HCT116 (cell line): Measurements from ENCODE around the gene NTHL1. TPM values are rescaled to one million over a fixed set of nuclear protein-coding genes. Genes with fewer than 3 reads are reported as not detected.

ENCODE experiments used
- ATAC-seq: fragments of 200-7000 bp; cut with Tn5 transposase; 2 replicates; pipeline ENCODE4 v1.9.1; 2020; ENCODE audit warnings: mild to moderate bottlenecking, moderate library complexity
- BruUV-seq: library from RNA; stranded (reverse); fragments of 400-500 nt; replicated peaks from 2 replicates; lab custom pipeline; 2021; lab: Mats Ljungman, UMichigan
- CTCF ChIA-PET: fragments of 300-600 bp; sonication (Branson Sonifier 250); formaldehyde crosslinking; loops from one replicate; lab custom pipeline; 2021; ENCODE audit warnings: antibody characterized with exemption; lab: Charles Lee
- POLR2A ChIA-PET: fragments of 300-600, 350-600 bp; sonication (Branson Sonifier 250); formaldehyde crosslinking; loops from one replicate; lab custom pipeline; 2021; ENCODE audit warnings: antibody characterized with exemption; lab: Charles Lee
- RAD21 ChIA-PET, 2 experiments: fragments of 300-600 bp; sonication (Branson Sonifier 250); formaldehyde crosslinking; loops; one replicate each; lab custom pipeline; 2023; ENCODE audit warnings: low total read pairs in 2 of 2; ENCODE audit not compliant: uncharacterized antibody in 2 of 2, unreplicated experiment in 2 of 2, low non-redundant PET in 1 of 2; lab: Charles Lee
- DNase-seq: peaks from one replicate; pipeline ENCODE4 v3.0.0-alpha.2; 2010; ENCODE audit warnings: low read depth, low spot score
- H2AFZ ChIP-seq: fragments of 200-600 bp; shearing (Covaris generic), sonication (generic); 2 replicates; pipeline ENCODE4 v1.6.1; 2017; ENCODE audit warnings: low read depth, mixed run types, mixed read lengths, antibody characterized with exemption, low read length; ENCODE audit not compliant: poor library complexity, severe bottlenecking
- H3K27ac ChIP-seq: 2 replicates; pipeline ENCODE4 v1.5.1; 2012; ENCODE audit warnings: low read depth, low read length
- H3K27me3 ChIP-seq: fragments of 200-600 bp; sonication (generic); 2 replicates; pipeline ENCODE4 v1.6.1; 2016; ENCODE audit warnings: mixed run types, low read length, mixed read lengths; ENCODE audit not compliant: insufficient read depth
- H3K36me3 ChIP-seq, 2 experiments: fragments of 200-500 bp in 1 of 2; fragments of 200-600 bp in 1 of 2; sonication (Bioruptor generic) in 1 of 2; sonication (generic) in 1 of 2; 2 replicates each; pipeline versions ENCODE4 v1.5.1 to v1.6.1; 2014 to 2016; ENCODE audit warnings: low read length in 2 of 2, inconsistent platforms in 1 of 2, mixed read lengths in 1 of 2, mixed run types in 1 of 2; ENCODE audit not compliant: insufficient read depth in 2 of 2, control insufficient read depth in 1 of 2
- H3K4me1 ChIP-seq, 2 experiments: fragments of 200-600 bp in 1 of 2; sonication (generic) in 1 of 2; 2 replicates each; pipeline versions ENCODE4 v1.5.1 to v1.6.1; 2012 to 2017; ENCODE audit warnings: low read length in 2 of 2, inconsistent platforms in 1 of 2, mild to moderate bottlenecking in 1 of 2, mixed read lengths in 1 of 2, mixed run types in 1 of 2, moderate library complexity in 1 of 2; ENCODE audit not compliant: insufficient read depth in 2 of 2, control insufficient read depth in 1 of 2
- H3K4me2 ChIP-seq: fragments of 200-600 bp; sonication (generic); 2 replicates; pipeline ENCODE4 v1.6.1; 2017; ENCODE audit warnings: mixed run types, low read length, mixed read lengths
- H3K4me3 ChIP-seq, 2 experiments: fragments of 200-600 bp in 1 of 2; sonication (generic) in 1 of 2; replicated peaks in 1 of 2; 2 replicates each; pipeline ENCODE4 v1.5.1; 2011 to 2016; ENCODE audit warnings: low read length in 2 of 2, control low read depth in 1 of 2, low read depth in 1 of 2, mild to moderate bottlenecking in 1 of 2, mixed read lengths in 1 of 2, mixed run types in 1 of 2
- H3K79me2 ChIP-seq: fragments of 200-600 bp; sonication (generic); 2 replicates; pipeline ENCODE4 v1.6.1; 2017; ENCODE audit warnings: mild to moderate bottlenecking, mixed run types, low read length, moderate library complexity, mixed read lengths; ENCODE audit not compliant: insufficient read depth
- H3K9ac ChIP-seq: fragments of 200-600 bp; sonication (generic); 2 replicates; pipeline ENCODE4 v1.6.1; 2016; ENCODE audit warnings: low read length, mixed read lengths
- H3K9me2 ChIP-seq: fragments of 200-600 bp; sonication (generic), shearing (Covaris generic); 2 replicates; pipeline ENCODE4 v1.6.1; 2017; ENCODE audit warnings: mixed run types, mild to moderate bottlenecking, moderate library complexity; ENCODE audit not compliant: insufficient read depth
- H3K9me3 ChIP-seq, 2 experiments: fragments of 200-500 bp in 1 of 2; fragments of 200-600 bp in 1 of 2; sonication (Bioruptor generic) in 1 of 2; sonication (generic) in 1 of 2; 2 replicates each; pipeline ENCODE4 v1.6.1; 2014 to 2017; ENCODE audit warnings: low read length in 2 of 2, mixed read lengths in 2 of 2, inconsistent platforms in 1 of 2, low read depth in 1 of 2, mild to moderate bottlenecking in 1 of 2, mixed run types in 1 of 2, moderate library complexity in 1 of 2; ENCODE audit not compliant: control insufficient read depth in 1 of 2, insufficient read depth in 1 of 2
- H4K20me1 ChIP-seq: fragments of 200-600 bp; sonication (generic), shearing (Covaris generic); 2 replicates; pipeline ENCODE4 v1.6.1; 2017; ENCODE audit warnings: mixed run types, mild to moderate bottlenecking, moderate library complexity; ENCODE audit not compliant: insufficient read depth
- ATF3 ChIP-seq: IDR thresholded peaks from 2 replicates; pipeline ENCODE4 v1.6.1; 2012
- CTCF ChIP-seq, 3 experiments: fragments of 200-600 bp in 1 of 3; sonication (generic) in 1 of 3; IDR thresholded peaks in 2 of 3; conservative IDR thresholded peaks in 1 of 3; 2 replicates each; pipeline ENCODE4 v1.5.1; 2012 to 2017; ENCODE audit warnings: low read depth in 2 of 3, low read length in 2 of 3, antibody characterized with exemption in 1 of 3, borderline replicate concordance in 1 of 3, control low read depth in 1 of 3, mild to moderate bottlenecking in 1 of 3, mixed read lengths in 1 of 3, mixed run types in 1 of 3, moderate library complexity in 1 of 3; ENCODE audit not compliant: insufficient read depth in 1 of 3
- EGR1 ChIP-seq: IDR thresholded peaks from 2 replicates; pipeline ENCODE4 v1.6.1; 2012; ENCODE audit warnings: low read depth
- ELF1 ChIP-seq: IDR thresholded peaks from 2 replicates; pipeline ENCODE4 v1.6.1; 2012; ENCODE audit warnings: low read depth, borderline replicate concordance
- EZH2phosphoT487 ChIP-seq: fragments of 200-600 bp; IDR thresholded peaks from 2 replicates; pipeline ENCODE4 v1.6.1; 2018; ENCODE audit warnings: antibody characterized with exemption, borderline replicate concordance
- FOSL1 ChIP-seq: IDR thresholded peaks from 2 replicates; pipeline ENCODE4 v1.6.1; 2012; ENCODE audit warnings: low read depth
- JUND ChIP-seq: IDR thresholded peaks from 2 replicates; pipeline ENCODE4 v1.6.1; 2012
- MAX ChIP-seq: IDR thresholded peaks from 2 replicates; pipeline ENCODE4 v1.6.1; 2012
- REST ChIP-seq: IDR thresholded peaks from 2 replicates; pipeline ENCODE4 v1.6.1; 2012; ENCODE audit warnings: low read depth
- SIN3A ChIP-seq: IDR thresholded peaks from 2 replicates; pipeline ENCODE4 v1.6.1; 2012; ENCODE audit warnings: low read depth
- SP1 ChIP-seq: IDR thresholded peaks from 2 replicates; pipeline ENCODE4 v1.6.1; 2012; ENCODE audit warnings: low read depth
- SRF ChIP-seq: IDR thresholded peaks from 2 replicates; pipeline ENCODE4 v1.6.1; 2012; ENCODE audit warnings: low read depth
- TCF7L2 ChIP-seq: IDR thresholded peaks from 2 replicates; pipeline ENCODE4 v1.7.0; 2011; ENCODE audit warnings: borderline replicate concordance, inconsistent platforms; ENCODE audit not compliant: insufficient read depth, insufficient read length; ENCODE audit errors: extremely low read depth
- YY1 ChIP-seq: IDR thresholded peaks from 2 replicates; pipeline ENCODE4 v1.6.1; 2011; ENCODE audit warnings: low read length, low read depth, moderate library complexity, mild to moderate bottlenecking; ENCODE audit not compliant: insufficient replicate concordance; ENCODE audit errors: extremely low read depth
- ZBTB33 ChIP-seq: IDR thresholded peaks from 2 replicates; pipeline ENCODE4 v1.6.1; 2011; ENCODE audit warnings: mild to moderate bottlenecking, low read length, moderate library complexity; ENCODE audit not compliant: insufficient replicate concordance; ENCODE audit errors: extremely low read depth
- ZFX ChIP-seq: fragments of 450-650 bp; IDR thresholded peaks from 2 replicates; pipeline ENCODE4 v1.6.1; 2017
- ZNF274 ChIP-seq: fragments of 200-500 bp; sonication (Bioruptor generic); IDR thresholded peaks from 2 replicates; pipeline ENCODE4 v1.6.1; 2014; ENCODE audit warnings: mild to moderate bottlenecking, low read depth, low read length, inconsistent platforms
- intact Hi-C: fragments of 100-400 bp; cut with micrococcal nuclease; formaldehyde crosslinking; loops from 2 replicates; pipeline ENCODE4 v1.10.0; 2022
- total RNA-seq: library from RNA; stranded (reverse); gene quantifications from one replicate; pipeline ENCODE4 v1.2.1, GENCODE V29; 2021; ENCODE audit not compliant: unreplicated experiment

Gene NTHL1
- total RNA-seq, 1 experiment from 2014 or later = 40.1 TPM

GRCh38 chr16:1992704-1993317 lies 54.8 kb downstream of the NTHL1 start:
- Histone ChIP-seq H3K27me3 (no peaks in the 10 kb centered on the region), H4K20me1 (no peaks in the 10 kb centered on the region), H2AFZ (no peak overlapping the region), H3K9ac (no peak overlapping the region), H3K4me3 (no peak overlapping the region), H3K9me2 (no peaks in the 10 kb centered on the region), H3K27ac (peak overlapping the region; percentile 43; the same call in 1 of the 2 replicates), H3K4me1 (peaks cover 11 to 34% of the 10 kb centered on the region in 2 experiments; a peak in 3 of 4 replicates), H3K9me3 (no peaks in the 10 kb centered on the region), H3K36me3 (peaks cover 2 to 7% of the 10 kb centered on the region in 2 experiments; a peak in 3 of 4 replicates), H3K79me2 (no peaks in the 10 kb centered on the region), H3K4me2 (no peak overlapping the region)
- POLR2A ChIA-PET = no interaction called here
- no peak for TF ChIP-seq MAX
- TF ChIP-seq TCF7L2 = no peak
- no peak for TF ChIP-seq ZFX
- TF ChIP-seq SIN3A = no peak
- no peak for TF ChIP-seq ATF3
- TF ChIP-seq ZBTB33 = no peak
- TF ChIP-seq SP1 = no peak
- TF ChIP-seq CTCF (IDR thresholded peaks at IDR 0.05 in 2 of 3, conservative IDR thresholded peaks at IDR 0.05 in 1 of 3; ENCODE audit: borderline replicate concordance in 1 of 3, insufficient read depth in 1 of 3, low read depth in 2 of 3, low read length in 2 of 3) = no peak
- TF ChIP-seq SRF = no peak
- TF ChIP-seq FOSL1 = no peak
- no peak for TF ChIP-seq JUND
- no peak for TF ChIP-seq ZNF274
- no peak for TF ChIP-seq EZH2phosphoT487
- no peak for TF ChIP-seq YY1
- TF ChIP-seq EGR1 = no peak
- no peak for TF ChIP-seq ELF1
- no peak for TF ChIP-seq REST
- intact Hi-C loops = no loop called here
- CTCF ChIA-PET = interaction anchor here (1.6 kb wide), 1 partner anchor 11 kb away, joined by 9 read pairs; no protein-coding TSS in a partner anchor
- ATAC-seq (no peak), DNase-seq (no peak)
- RAD21 ChIA-PET = no interaction called here
- BruUV-seq = no TSS peak
